Stimulated activated naive CD4-positive, alpha-beta T cell (primary cell): ENCODE results near the gene IAH1.
"Not testable (repeated sequence)": the region's sequence is repeated elsewhere in the genome, so short reads cannot be mapped to it uniquely, and the experiment has no call there.

Experiments
- DNase-seq, 6 experiments: peaks; one replicate each; lab custom pipeline; 2025; lab: John Stamatoyannopoulos, UW

Gene IAH1

GRCh38 chr2:9473308-9473984 is 905 bp upstream of the IAH1 start:
- peak in 1 of 6 experiments; percentile 43 for DNase-seq

GRCh38 chr2:9473985-9474360 is 378 bp upstream of the IAH1 start:
- DNase-seq, result peak; percentile 61 to 87 (median 68)

- no peak for DNase-seq
Measured at GRCh38 chr2:9477914-9478313, 3.6 kb downstream of the IAH1 start.

GRCh38 chr2:9478526-9478925 is 4.2 kb downstream of the IAH1 start:
- no peak for DNase-seq

- DNase-seq, result no peak
Measured at GRCh38 chr2:9480157-9480556, 5.8 kb downstream of the IAH1 start.

GRCh38 chr2:9483107-9483506 is 8.8 kb downstream of the IAH1 start:
- DNase-seq, result no peak

GRCh38 chr2:9484533-9484932 is 10.2 kb downstream of the IAH1 start:
- no peak for DNase-seq

- no peak for DNase-seq
Measured at GRCh38 chr2:9488583-9489547, 14.5 kb downstream of the IAH1 start.

GRCh38 chr2:9490789-9491188 is 16.4 kb downstream of the IAH1 start:
- DNase-seq, result no peak

- no peak for DNase-seq
Measured at GRCh38 chr2:9492927-9493326, 18.6 kb downstream of the IAH1 start.

GRCh38 chr2:9493478-9493877 is 19.1 kb downstream of the IAH1 start:
- no peak for DNase-seq

GRCh38 chr2:9494081-9494480 is 19.7 kb downstream of the IAH1 start:
- DNase-seq, result no peak

- DNase-seq, result no peak
Measured at GRCh38 chr2:9497017-9497416, 22.7 kb downstream of the IAH1 start.

- DNase-seq, result no peak
Measured at GRCh38 chr2:9498210-9498609, 23.9 kb downstream of the IAH1 start.

GRCh38 chr2:9508931-9509330 is 34.6 kb downstream of the IAH1 start:
- no peak for DNase-seq

GRCh38 chr2:9513946-9514345 is 39.6 kb downstream of the IAH1 start:
- DNase-seq, result not testable (repeated sequence)

- no peak for DNase-seq
Measured at GRCh38 chr2:9517118-9517782, 42.9 kb downstream of the IAH1 start.

- no peak for DNase-seq
Measured at GRCh38 chr2:9518163-9518562, 43.8 kb downstream of the IAH1 start.

GRCh38 chr2:9518780-9519179 is 44.4 kb downstream of the IAH1 start:
- DNase-seq, result no peak

- DNase-seq, result no peak
Measured at GRCh38 chr2:9519250-9519649, 44.9 kb downstream of the IAH1 start.

GRCh38 chr2:9524291-9524690 is 49.9 kb downstream of the IAH1 start:
- no peak for DNase-seq

- DNase-seq, result no peak
Measured at GRCh38 chr2:9525266-9525665, 50.9 kb downstream of the IAH1 start.
